ENCODE data around the gene ANXA2.

The ANXA2 gene

GRCh38 chr15:60379525-60380274, 18.1 kb downstream of the ANXA2 start:
- Histone ChIP-seq H3K27ac (ENCODE audit: low read length) (no peak overlapping the region), H3K9me3 (ENCODE audit: control insufficient read depth, insufficient read depth, low read length) (no peaks in the 10 kb centered on the region), H3K4me3 (ENCODE audit: low read length) (no peak overlapping the region), H3K4me1 (ENCODE audit: control insufficient read depth, insufficient read depth, low read length) (no peaks in the 10 kb centered on the region), H3K36me3 (ENCODE audit: control insufficient read depth, insufficient read depth, low read length) (peaks cover 5% of the 10 kb centered on the region; the same call in 1 of the 2 replicates), H3K27me3 (ENCODE audit: control insufficient read depth, insufficient read depth, low read length) (no peaks in the 10 kb centered on the region)
- no peak for DNase-seq (ENCODE audit: low read depth, low spot score)
- WGBS (ENCODE audit: insufficient coverage, insufficient read length) = no CpG with 5 or more reads among the region's 8 CpGs

GRCh38 chr15:60379185-60379524, 18.6 kb downstream of the ANXA2 start:
- Histone ChIP-seq H3K27ac (ENCODE audit: low read length) (no peak overlapping the region), H3K4me1 (ENCODE audit: control insufficient read depth, insufficient read depth, low read length) (no peaks in the 10 kb centered on the region), H3K4me3 (ENCODE audit: low read length) (no peak overlapping the region), H3K9me3 (ENCODE audit: control insufficient read depth, insufficient read depth, low read length) (no peaks in the 10 kb centered on the region), H3K36me3 (ENCODE audit: control insufficient read depth, insufficient read depth, low read length) (peaks cover 5% of the 10 kb centered on the region; the same call in 1 of the 2 replicates), H3K27me3 (ENCODE audit: control insufficient read depth, insufficient read depth, low read length) (no peaks in the 10 kb centered on the region)
- no peak for DNase-seq (ENCODE audit: low read depth, low spot score)
- WGBS (ENCODE audit: insufficient coverage, insufficient read length) = no CpG with 5 or more reads among the region's 1 CpG

GRCh38 chr15:60376677-60377095, 21.1 kb downstream of the ANXA2 start:
- Histone ChIP-seq H3K27me3 (ENCODE audit: control insufficient read depth, insufficient read depth, low read length) (no peaks in the 10 kb centered on the region), H3K27ac (ENCODE audit: low read length) (no peak overlapping the region), H3K4me3 (ENCODE audit: low read length) (no peak overlapping the region), H3K36me3 (ENCODE audit: control insufficient read depth, insufficient read depth, low read length) (peaks cover 3% of the 10 kb centered on the region; the same call in 1 of the 2 replicates), H3K4me1 (ENCODE audit: control insufficient read depth, insufficient read depth, low read length) (no peaks in the 10 kb centered on the region), H3K9me3 (ENCODE audit: control insufficient read depth, insufficient read depth, low read length) (no peaks in the 10 kb centered on the region)
- DNase-seq (ENCODE audit: low read depth, low spot score) = no peak
- no CpG with 5 or more reads among the region's 12 CpGs for WGBS (ENCODE audit: insufficient coverage, insufficient read length)

- Histone ChIP-seq H3K9me3 (ENCODE audit: control insufficient read depth, insufficient read depth, low read length) (no peaks in the 10 kb centered on the region), H3K4me1 (ENCODE audit: control insufficient read depth, insufficient read depth, low read length) (no peaks in the 10 kb centered on the region), H3K27ac (ENCODE audit: low read length) (no peak overlapping the region), H3K27me3 (ENCODE audit: control insufficient read depth, insufficient read depth, low read length) (no peaks in the 10 kb centered on the region), H3K4me3 (ENCODE audit: low read length) (no peak overlapping the region), H3K36me3 (ENCODE audit: control insufficient read depth, insufficient read depth, low read length) (peaks cover 3% of the 10 kb centered on the region; the same call in 1 of the 2 replicates)
- no peak for DNase-seq (ENCODE audit: low read depth, low spot score)
- no CpG with 5 or more reads among the region's 5 CpGs for whole genome bisulfite sequencing (ENCODE audit: insufficient coverage, insufficient read length)
Measured at GRCh38 chr15:60375306-60375705, 22.5 kb downstream of the ANXA2 start.

GRCh38 chr15:60374628-60375081, 23.1 kb downstream of the ANXA2 start:
- H3K27ac ChIP-seq (ENCODE audit: low read length) = no peak overlapping the region
- no CpG with 5 or more reads among the region's 7 CpGs for WGBS (ENCODE audit: insufficient coverage, insufficient read length)
- no peak for DNase-seq (ENCODE audit: low read depth, low spot score)

DNA sequence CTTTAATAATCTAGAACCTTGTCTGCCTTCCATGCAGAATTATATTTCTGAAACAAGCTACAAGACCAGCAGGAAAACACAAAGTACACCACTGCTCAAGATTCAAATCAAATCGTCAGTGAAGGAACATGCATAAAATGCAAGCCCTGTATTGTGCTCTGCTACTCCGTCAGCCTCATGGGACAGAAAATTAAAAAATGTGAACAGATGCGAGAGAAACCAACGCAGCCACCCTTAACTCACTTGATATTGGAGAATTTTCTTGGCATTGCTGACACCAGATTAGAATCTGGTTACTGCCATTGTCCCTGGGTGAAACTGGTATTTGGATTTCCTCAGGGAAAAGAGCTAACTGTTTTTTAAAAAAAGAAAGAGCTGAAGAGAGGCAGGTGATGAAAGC, 23.6 kb downstream of the ANXA2 start:
- Histone ChIP-seq H3K27me3 (ENCODE audit: control insufficient read depth, insufficient read depth, low read length) (no peaks in the 10 kb centered on the region), H3K4me3 (ENCODE audit: low read length) (no peak overlapping the region), H3K36me3 (ENCODE audit: control insufficient read depth, insufficient read depth, low read length) (no peaks in the 10 kb centered on the region), H3K4me1 (ENCODE audit: control insufficient read depth, insufficient read depth, low read length) (no peaks in the 10 kb centered on the region), H3K9me3 (ENCODE audit: control insufficient read depth, insufficient read depth, low read length) (no peaks in the 10 kb centered on the region), H3K27ac (ENCODE audit: low read length) (no peak overlapping the region)
- WGBS (ENCODE audit: insufficient coverage, insufficient read length) = no CpG with 5 or more reads among the region's 4 CpGs
- no peak for DNase-seq (ENCODE audit: low read depth, low spot score)

More at GRCh38 chr15:60374628-60375081, 23.1 kb downstream of the ANXA2 start:
- Histone ChIP-seq H3K4me1 (ENCODE audit: control insufficient read depth, insufficient read depth, low read length) (no peaks in the 10 kb centered on the region), H3K4me3 (ENCODE audit: low read length) (no peak overlapping the region), H3K27me3 (ENCODE audit: control insufficient read depth, insufficient read depth, low read length) (no peaks in the 10 kb centered on the region), H3K36me3 (ENCODE audit: control insufficient read depth, insufficient read depth, low read length) (no peaks in the 10 kb centered on the region), H3K9me3 (ENCODE audit: control insufficient read depth, insufficient read depth, low read length) (no peaks in the 10 kb centered on the region)

GRCh38 chr15:60373745-60374144, 24.0 kb downstream of the ANXA2 start:
- Histone ChIP-seq H3K4me3 (ENCODE audit: low read length) (no peak overlapping the region), H3K36me3 (ENCODE audit: control insufficient read depth, insufficient read depth, low read length) (no peaks in the 10 kb centered on the region), H3K27me3 (ENCODE audit: control insufficient read depth, insufficient read depth, low read length) (no peaks in the 10 kb centered on the region), H3K27ac (ENCODE audit: low read length) (no peak overlapping the region), H3K9me3 (ENCODE audit: control insufficient read depth, insufficient read depth, low read length) (no peaks in the 10 kb centered on the region), H3K4me1 (ENCODE audit: control insufficient read depth, insufficient read depth, low read length) (no peaks in the 10 kb centered on the region)
- no peak for DNase-seq (ENCODE audit: low read depth, low spot score)
- WGBS (ENCODE audit: insufficient coverage, insufficient read length) = no CpG with 5 or more reads among the region's 2 CpGs

DNA sequence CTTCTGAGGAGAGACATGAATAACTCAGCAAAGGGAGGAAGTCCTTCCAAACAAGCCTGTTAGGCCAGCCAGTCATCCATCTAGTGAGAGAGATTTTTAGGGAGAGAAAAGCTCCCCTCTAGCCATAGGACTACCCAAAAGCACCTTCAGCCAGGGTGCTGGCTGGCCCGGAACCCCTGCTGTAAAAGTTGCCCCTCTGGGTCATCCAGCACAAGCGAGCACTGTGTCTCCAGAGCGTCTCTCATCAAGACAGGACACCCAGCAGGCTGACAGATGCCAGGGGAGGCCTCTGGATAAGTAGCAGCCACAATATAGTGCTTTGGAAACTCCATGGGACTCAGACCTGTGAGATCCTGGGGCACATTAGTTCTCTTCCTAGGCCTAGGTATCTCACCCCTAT, 24.5 kb downstream of the ANXA2 start:
- H3K4me1 ChIP-seq (ENCODE audit: control insufficient read depth, insufficient read depth, low read length) = no peaks in the 10 kb centered on the region
- H3K4me3 ChIP-seq (ENCODE audit: low read length) = no peak overlapping the region
- no peaks in the 10 kb centered on the region for H3K9me3 ChIP-seq (ENCODE audit: control insufficient read depth, insufficient read depth, low read length)
- no peaks in the 10 kb centered on the region for H3K36me3 ChIP-seq (ENCODE audit: control insufficient read depth, insufficient read depth, low read length)
- no peaks in the 10 kb centered on the region for H3K27me3 ChIP-seq (ENCODE audit: control insufficient read depth, insufficient read depth, low read length)
- WGBS (ENCODE audit: insufficient coverage, insufficient read length) = no CpG with 5 or more reads among the region's 3 CpGs
- no peak for DNase-seq (ENCODE audit: low read depth, low spot score)
- no peak overlapping the region for H3K27ac ChIP-seq (ENCODE audit: low read length)

- Histone ChIP-seq H3K27ac (ENCODE audit: low read length) (no peak overlapping the region), H3K36me3 (ENCODE audit: control insufficient read depth, insufficient read depth, low read length) (no peaks in the 10 kb centered on the region), H3K4me3 (ENCODE audit: low read length) (no peak overlapping the region), H3K27me3 (ENCODE audit: control insufficient read depth, insufficient read depth, low read length) (no peaks in the 10 kb centered on the region), H3K9me3 (ENCODE audit: control insufficient read depth, insufficient read depth, low read length) (no peaks in the 10 kb centered on the region), H3K4me1 (ENCODE audit: control insufficient read depth, insufficient read depth, low read length) (no peaks in the 10 kb centered on the region)
- no CpG with 5 or more reads among the region's 1 CpG for WGBS (ENCODE audit: insufficient coverage, insufficient read length)
- DNase-seq (ENCODE audit: low read depth, low spot score) = no peak
Measured at GRCh38 chr15:60372756-60373155, 25.0 kb downstream of the ANXA2 start.

- H3K36me3 ChIP-seq (ENCODE audit: control insufficient read depth, insufficient read depth, low read length) = no peaks in the 10 kb centered on the region
- no peaks in the 10 kb centered on the region for H3K4me1 ChIP-seq (ENCODE audit: control insufficient read depth, insufficient read depth, low read length)
- DNase-seq (ENCODE audit: low read depth, low spot score) = no peak
- WGBS (ENCODE audit: insufficient coverage, insufficient read length) = no CpG with 5 or more reads among the region's 4 CpGs
- no peak overlapping the region for H3K27ac ChIP-seq (ENCODE audit: low read length)
- H3K4me3 ChIP-seq (ENCODE audit: low read length) = no peak overlapping the region
- no peaks in the 10 kb centered on the region for H3K27me3 ChIP-seq (ENCODE audit: control insufficient read depth, insufficient read depth, low read length)
- H3K9me3 ChIP-seq (ENCODE audit: control insufficient read depth, insufficient read depth, low read length) = no peaks in the 10 kb centered on the region
Measured at GRCh38 chr15:60372227-60372626, 25.6 kb downstream of the ANXA2 start.
